ENCODE data around the gene ZSCAN4.

The ZSCAN4 gene

DNA sequence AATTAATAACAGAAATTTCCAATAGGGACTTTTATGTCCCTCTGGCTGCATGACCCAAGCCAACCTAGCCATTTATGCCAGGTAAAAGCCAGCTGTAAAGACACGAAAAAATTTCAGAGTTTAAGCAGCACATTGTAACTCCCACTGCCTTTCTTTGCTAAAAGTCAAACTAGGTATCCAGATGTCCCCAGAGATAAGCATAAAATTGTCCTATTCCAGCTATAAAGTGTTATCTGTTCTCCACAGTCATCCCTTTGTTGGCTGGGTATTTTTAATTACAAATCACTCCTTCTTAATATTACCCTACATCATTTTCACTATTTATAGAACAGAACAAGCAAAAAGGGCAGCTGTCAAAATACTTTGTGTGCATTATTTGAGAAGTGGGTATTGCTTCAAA is 43.5 kb downstream of the ZSCAN4 start:
- no peaks in the 10 kb centered on the region for H3K27me3 ChIP-seq (ENCODE audit: control insufficient read depth, insufficient read depth, low read length)
- H3K4me1 ChIP-seq (ENCODE audit: control insufficient read depth, insufficient read depth, low read length) = 0 out of 2 replicates have a peak, but pooled peaks cover 1% of the 10 kb centered on the region
- H3K36me3 ChIP-seq (ENCODE audit: control insufficient read depth, insufficient read depth, low read length) = no peaks in the 10 kb centered on the region
- DNase-seq (ENCODE audit: low read depth, low spot score) = no peak
- WGBS (ENCODE audit: insufficient coverage, insufficient read length) = no CpG with 5 or more reads among the region's 1 CpG
- H3K27ac ChIP-seq (ENCODE audit: low read length) = no peak overlapping the region
- H3K4me3 ChIP-seq (ENCODE audit: low read length) = no peak overlapping the region
- H3K9me3 ChIP-seq (ENCODE audit: control insufficient read depth, insufficient read depth, low read length) = no peaks in the 10 kb centered on the region

DNA sequence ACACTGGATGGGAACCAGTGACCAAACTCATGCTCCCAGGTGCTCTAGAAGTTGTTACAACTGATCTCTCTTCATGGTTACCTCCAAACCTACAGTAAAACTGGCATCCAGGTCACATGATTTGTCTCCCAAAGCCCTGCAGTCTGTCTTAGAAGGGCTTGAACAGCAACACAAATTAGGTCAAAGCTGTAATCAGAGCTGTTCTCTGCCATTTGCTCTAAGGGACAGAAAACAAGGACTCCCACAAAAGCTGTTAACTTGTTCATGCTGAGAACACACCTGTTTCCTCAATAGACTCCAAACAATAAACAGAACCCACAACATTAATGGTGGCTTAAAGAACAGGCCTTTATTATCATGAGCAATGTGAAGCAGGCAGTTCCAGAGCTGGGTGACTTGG is 50.7 kb downstream of the ZSCAN4 start:
- Histone ChIP-seq H3K4me3 (ENCODE audit: low read length) (no peak overlapping the region), H3K27ac (ENCODE audit: low read length) (no peak overlapping the region), H3K9me3 (ENCODE audit: control insufficient read depth, insufficient read depth, low read length) (no peaks in the 10 kb centered on the region), H3K4me1 (ENCODE audit: control insufficient read depth, insufficient read depth, low read length) (peaks cover 2% of the 10 kb centered on the region; the same call in 1 of the 2 replicates), H3K36me3 (ENCODE audit: control insufficient read depth, insufficient read depth, low read length) (peaks cover 13% of the 10 kb centered on the region; the same call in 1 of the 2 replicates), H3K27me3 (ENCODE audit: control insufficient read depth, insufficient read depth, low read length) (no peaks in the 10 kb centered on the region)
- DNase-seq (ENCODE audit: low read depth, low spot score) = no peak

DNA sequence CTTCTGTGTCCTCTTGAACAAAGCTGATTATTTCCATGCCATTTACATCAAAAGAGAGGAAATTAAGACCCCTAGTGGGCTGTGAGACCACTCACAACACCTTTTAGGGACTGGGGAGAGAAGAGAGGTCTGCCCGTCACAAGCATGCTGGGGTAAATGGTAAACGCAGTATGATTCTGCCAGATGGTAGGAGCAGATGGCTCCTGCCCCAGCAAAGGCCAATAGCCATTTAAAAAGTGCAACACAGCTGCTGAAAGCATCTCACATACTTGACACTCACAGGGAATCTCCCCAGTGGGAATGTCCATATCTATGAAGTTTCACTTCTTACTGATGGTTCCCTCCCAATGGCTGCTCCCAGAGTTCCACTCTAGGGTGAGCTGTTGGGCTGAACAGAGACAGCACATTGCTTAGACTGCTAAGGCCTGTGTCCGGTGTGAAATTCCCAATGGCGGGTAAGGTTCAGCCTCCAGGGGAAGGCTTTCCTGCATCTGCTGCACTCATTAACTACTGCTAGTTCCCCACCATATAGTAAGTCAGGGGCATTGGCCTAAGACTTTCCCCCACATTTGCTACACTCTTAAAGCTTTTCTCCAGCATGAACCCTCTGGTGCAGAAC is 51.3 kb downstream of the ZSCAN4 start:
- DNase-seq (ENCODE audit: low read depth, low spot score) = no peak
- Histone ChIP-seq H3K4me3 (ENCODE audit: low read length) (no peak overlapping the region), H3K9me3 (ENCODE audit: control insufficient read depth, insufficient read depth, low read length) (no peaks in the 10 kb centered on the region), H3K27me3 (ENCODE audit: control insufficient read depth, insufficient read depth, low read length) (no peaks in the 10 kb centered on the region), H3K27ac (ENCODE audit: low read length) (no peak overlapping the region), H3K4me1 (ENCODE audit: control insufficient read depth, insufficient read depth, low read length) (peaks cover 2% of the 10 kb centered on the region; the same call in 1 of the 2 replicates), H3K36me3 (ENCODE audit: control insufficient read depth, insufficient read depth, low read length) (peaks cover 13% of the 10 kb centered on the region; the same call in 1 of the 2 replicates)
- no CpG with 5 or more reads among the region's 4 CpGs for WGBS (ENCODE audit: insufficient coverage, insufficient read length)

DNA sequence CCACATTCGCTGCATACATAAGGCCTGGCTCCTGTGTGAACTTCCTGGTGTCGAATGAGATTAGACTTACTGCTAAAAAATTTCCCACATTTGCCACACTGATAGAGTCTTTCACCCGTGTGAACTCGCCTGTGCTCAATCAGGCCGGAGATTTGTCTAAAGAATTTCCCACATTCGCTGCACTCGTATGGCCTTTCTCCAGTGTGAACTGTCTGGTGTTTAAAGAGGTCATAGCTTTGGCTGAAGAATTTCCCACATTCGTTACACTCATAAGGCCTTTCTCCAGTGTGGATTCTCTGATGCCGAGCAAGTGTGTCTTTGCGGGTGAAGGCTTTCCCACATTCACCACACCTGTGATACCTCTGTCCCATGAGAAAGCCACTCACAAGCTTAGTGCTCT is 52.1 kb downstream of the ZSCAN4 start:
- no peak overlapping the region for H3K4me3 ChIP-seq (ENCODE audit: low read length)
- peaks cover 2% of the 10 kb centered on the region; the same call in 1 of the 2 replicates for H3K4me1 ChIP-seq (ENCODE audit: control insufficient read depth, insufficient read depth, low read length)
- no peaks in the 10 kb centered on the region for H3K9me3 ChIP-seq (ENCODE audit: control insufficient read depth, insufficient read depth, low read length)
- H3K27ac ChIP-seq (ENCODE audit: low read length) = no peak overlapping the region
- H3K36me3 ChIP-seq (ENCODE audit: control insufficient read depth, insufficient read depth, low read length) = peaks cover 13% of the 10 kb centered on the region; the same call in 1 of the 2 replicates
- no CpG with 5 or more reads among the region's 10 CpGs for WGBS (ENCODE audit: insufficient coverage, insufficient read length)
- H3K27me3 ChIP-seq (ENCODE audit: control insufficient read depth, insufficient read depth, low read length) = no peaks in the 10 kb centered on the region
- no peak for DNase-seq (ENCODE audit: low read depth, low spot score)
